Measurements from ENCODE around the gene SLC25A47. TPM values are rescaled to one million over a fixed set of nuclear protein-coding genes. Genes with fewer than 3 reads are reported as not detected.
A peak's percentile ranks its signal among the peaks of the same experiment; 100 is the strongest.

SLC25A47 gene
- total RNA-seq, 4 donors from 2014 or later = 0.54 to 1.2 TPM; not detected in 2

GRCh38 chr14:100376751-100377171 is 53.6 kb downstream of the SLC25A47 start:
- H3K27ac ChIP-seq = peak overlapping the region; percentile 81 to 96 (median 88)
- DNase-seq = no peak
- H3K36me3 ChIP-seq = peaks cover 0 to 4% (median 0%) of the 10 kb centered on the region in 3 donors
- H3K4me1 ChIP-seq = peaks cover 0 to 39% (median 10%) of the 10 kb centered on the region in 4 donors
- H3K27me3 ChIP-seq = no peaks in the 10 kb centered on the region
- no peaks in the 10 kb centered on the region for H3K9me3 ChIP-seq
- TF ChIP-seq, protein P1, sequence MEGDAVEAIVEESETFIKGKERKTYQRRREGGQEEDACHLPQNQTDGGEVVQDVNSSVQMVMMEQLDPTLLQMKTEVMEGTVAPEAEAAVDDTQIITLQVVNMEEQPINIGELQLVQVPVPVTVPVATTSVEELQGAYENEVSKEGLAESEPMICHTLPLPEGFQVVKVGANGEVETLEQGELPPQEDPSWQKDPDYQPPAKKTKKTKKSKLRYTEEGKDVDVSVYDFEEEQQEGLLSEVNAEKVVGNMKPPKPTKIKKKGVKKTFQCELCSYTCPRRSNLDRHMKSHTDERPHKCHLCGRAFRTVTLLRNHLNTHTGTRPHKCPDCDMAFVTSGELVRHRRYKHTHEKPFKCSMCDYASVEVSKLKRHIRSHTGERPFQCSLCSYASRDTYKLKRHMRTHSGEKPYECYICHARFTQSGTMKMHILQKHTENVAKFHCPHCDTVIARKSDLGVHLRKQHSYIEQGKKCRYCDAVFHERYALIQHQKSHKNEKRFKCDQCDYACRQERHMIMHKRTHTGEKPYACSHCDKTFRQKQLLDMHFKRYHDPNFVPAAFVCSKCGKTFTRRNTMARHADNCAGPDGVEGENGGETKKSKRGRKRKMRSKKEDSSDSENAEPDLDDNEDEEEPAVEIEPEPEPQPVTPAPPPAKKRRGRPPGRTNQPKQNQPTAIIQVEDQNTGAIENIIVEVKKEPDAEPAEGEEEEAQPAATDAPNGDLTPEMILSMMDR (IDR thresholded peaks at IDR 0.05) = no peak
- TF ChIP-seq POLR2A (IDR thresholded peaks at IDR 0.05) = no peak
- peak overlapping the region; percentile 67 to 95 (median 88) for H3K4me3 ChIP-seq

Small RNAs within 50 kb of the gene (small RNA-seq; reads per million reads assigned to genes)
- gene AL157871.3 (0 reads per million in 2 donors), gene MIR345 (3.0 to 9.1 reads per million in 2 donors), gene RN7SL523P (0 reads per million in 2 donors)

Other genes starting within 250 kb of the SLC25A47 start
- gene DEGS2, start 163.7 kb upstream of the SLC25A47 start, total RNA-seq = 10 to 100 TPM; 13.2 to 96.5 (median 77.8) TPM
- 10 to 100 TPM; 42.0 to 63.5 (median 50.9) TPM for gene YY1, start 84.2 kb upstream of the SLC25A47 start, total RNA-seq
- gene SLC25A29, start 16.9 kb upstream of the SLC25A47 start, total RNA-seq = 10 to 100 TPM; 11.0 to 74.5 (median 32.0) TPM
- 10 to 100 TPM in 2 of 4 donors, 1 to 10 TPM in 2; 1.7 to 11.7 (median 10.3) TPM for gene WDR25, start 53.1 kb downstream of the SLC25A47 start, total RNA-seq

Data from Peyer's patch (tissue), 4 donors.